GM12891 (cell line): Measurements from ENCODE around the gene RPS24.

Source experiments
- POLR2A ChIP-seq: IDR thresholded peaks from 2 replicates; pipeline ENCODE4 v1.6.1; 2011; ENCODE audit warnings: low read depth, low read length, control low read depth
- POLR2AphosphoS5 ChIP-seq: IDR thresholded peaks from 2 replicates; pipeline ENCODE4 v1.6.1; 2011; ENCODE audit warnings: low read depth, low read length, control low read depth

DNA sequence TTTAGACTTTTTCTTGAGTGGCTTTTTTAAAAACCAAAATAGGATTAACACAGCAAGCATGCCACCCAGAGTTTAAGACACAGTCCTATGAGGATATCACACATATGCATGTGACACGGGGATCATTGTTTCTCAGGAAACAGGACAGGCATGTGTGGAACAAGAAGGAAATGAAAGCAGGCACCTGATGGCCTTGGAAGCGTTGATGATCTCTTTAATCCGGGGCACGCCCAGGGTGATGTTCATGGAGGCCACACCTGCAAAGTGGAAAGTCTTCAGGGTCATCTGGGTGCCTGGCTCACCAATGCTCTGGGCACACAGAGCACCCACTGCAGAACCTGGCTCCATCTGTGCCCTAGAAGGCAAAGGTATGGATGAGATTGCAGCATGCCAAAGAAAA lies 48.7 kb upstream of the RPS24 start:
- TF ChIP-seq POLR2A = no peak
- TF ChIP-seq POLR2AphosphoS5 = no peak
